K562 (cell line): ENCODE measurements around the gene AFF2. TPM values are rescaled to one million over a fixed set of nuclear protein-coding genes. Genes with fewer than 3 reads are reported as not detected.

Source experiments
- AFF1 ChIP-seq, 2 experiments: fragments of 450-650 bp; IDR thresholded peaks; 2 replicates each; pipeline ENCODE4 v1.6.1; 2018; ENCODE audit warnings: mild to moderate bottlenecking in 2 of 2, low read depth in 1 of 2; ENCODE audit not compliant: partially characterized antibody in 2 of 2
- FOXP4 ChIP-seq: sonication (generic); formaldehyde crosslinking; IDR thresholded peaks from 2 replicates; pipeline ENCODE4 v1.8.0; 2022; ENCODE audit warnings: mild to moderate bottlenecking, missing genetic modification reagents, borderline replicate concordance
- GMEB1 ChIP-seq: fragments of 250-450 bp; sonication (Bioruptor Pico); IDR thresholded peaks from 2 replicates; pipeline ENCODE4 v1.4.0; 2020; ENCODE audit warnings: mild to moderate bottlenecking
- MLLT1 ChIP-seq, 2 experiments: fragments of 450-650 bp; IDR thresholded peaks; 2 replicates each; pipeline ENCODE4 v1.6.1; 2016
- polyA plus RNA-seq, 8 experiments: library from polyadenylated mRNA; depleted of rRNA in 4 of 8; stranded (reverse) in 5 of 8; unstranded in 3 of 8; fragments of >200 nt; fragmentation: Nextera tagmentation in 2 of 8; fragmentation: Illumina TruSeq in 1 of 8; extraction: Ambion mirVana in 2 of 8; extraction: Trizol in 1 of 8; gene quantifications; 2 replicates each; pipeline versions ENCODE4 v1.2.1 to v1.2.3, GENCODE V29; 2011 to 2014; ENCODE audit warnings: inconsistent platforms in 1 of 8, missing spikeins in 1 of 8
- total RNA-seq, 7 experiments: library from RNA; depleted of rRNA in 6 of 7; stranded (reverse); fragments of >200 nt in 6 of 7; fragmentation: Illumina TruSeq in 2 of 7; extraction: Trizol in 2 of 7; gene quantifications; 2 replicates each; pipeline versions ENCODE4 v1.2.1 to v1.2.3, GENCODE V29; 2011 to 2021; ENCODE audit warnings: low replicate concordance in 1 of 7

The AFF2 gene
- total and polyA plus RNA-seq, 9 of the 15 experiments (the other 6 are each of a cell fraction or from before 2014, with no cell fraction given): 0.01 to 0.20 (median 0.07) TPM

- TF ChIP-seq MLLT1 (IDR thresholded peaks at IDR 0.05) (no peak), FOXP4 (CRISPR knock-in tag) (no peak), GMEB1 (CRISPR knock-in tag) (no peak), AFF1 (IDR thresholded peaks at IDR 0.05; ENCODE audit: low read depth in 1 of 2, partially characterized antibody in 2 of 2) (no peak)
Observed at GRCh38 chrX:148909758-148910157, 409.3 kb downstream of the AFF2 start (continued).
